ENCODE results near the gene FERMT1. TPM values are rescaled to one million over a fixed set of nuclear protein-coding genes. Genes with fewer than 3 reads are reported as not detected.

FERMT1 gene
- total RNA-seq, 4 donors from 2014 or later, result 23.2 to 31.9 (median 29.7) TPM

DNA sequence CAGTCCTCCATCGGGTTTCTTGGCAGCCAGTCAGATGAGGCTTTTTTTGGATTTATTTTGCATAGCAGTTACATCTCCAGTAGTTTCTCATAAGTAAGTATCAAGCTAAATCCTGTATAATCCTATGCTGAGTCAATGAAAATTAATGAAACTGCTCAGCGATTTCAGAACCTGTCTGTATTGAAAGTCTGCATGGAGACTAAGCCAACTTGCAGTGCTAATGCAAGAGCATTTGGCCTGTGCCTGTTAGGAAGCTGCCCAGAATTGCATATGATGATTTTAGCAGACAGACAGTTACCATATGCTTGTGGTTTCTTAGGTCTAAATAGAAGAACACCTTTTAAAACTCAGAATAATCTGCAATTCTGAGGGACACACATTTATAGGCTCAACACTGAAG lies 43.8 kb downstream of the FERMT1 start:
- no peaks in the 10 kb centered on the region for H3K9me3 ChIP-seq
- intact Hi-C loops (cut with DNase I; ENCODE audit: low total_unique reads) (loop anchor here (5.0 to 10.0 kb wide), 2 partner anchors 124 to 552 kb away; partner anchors contain the start of genes MCM8 and TRMT6), in situ Hi-C loops (cut with MboI; ENCODE audit: low pct_ligation_motif_present in 1 of 4, low pct_unique_long_range_greater_than_20kb in 1 of 4, low sequenced_read_pairs in 3 of 4) (loop anchor here in 2 of 4 donors (5.0 kb wide), 2 partner anchors 547 to 552 kb away; no protein-coding TSS in a partner anchor)
- H3K27ac ChIP-seq, result no peak overlapping the region
- no peaks in the 10 kb centered on the region for H3K4me1 ChIP-seq
- no peaks in the 10 kb centered on the region for H3K27me3 ChIP-seq
- DNase-seq, result no peak
- 79% methylated on average over 2 of the region's 2 CpGs; no CpG with 5 or more reads in 1 of the 2 donors for WGBS, 2 donors (ENCODE audit: low coverage in 1 of 2)
- peaks cover 0 to 9% (median 0%) of the 10 kb centered on the region in 4 donors for H3K36me3 ChIP-seq
- TF ChIP-seq POLR2AphosphoS5 (IDR thresholded peaks at IDR 0.05), result no peak
- TF ChIP-seq CTCF (IDR thresholded peaks at IDR 0.05), result no peak
- TF ChIP-seq POLR2A (IDR thresholded peaks at IDR 0.05), result no peak
- TF ChIP-seq EP300 (IDR thresholded peaks at IDR 0.05; ENCODE audit: low read depth), result no peak
- H3K4me3 ChIP-seq, result no peak overlapping the region

DNA sequence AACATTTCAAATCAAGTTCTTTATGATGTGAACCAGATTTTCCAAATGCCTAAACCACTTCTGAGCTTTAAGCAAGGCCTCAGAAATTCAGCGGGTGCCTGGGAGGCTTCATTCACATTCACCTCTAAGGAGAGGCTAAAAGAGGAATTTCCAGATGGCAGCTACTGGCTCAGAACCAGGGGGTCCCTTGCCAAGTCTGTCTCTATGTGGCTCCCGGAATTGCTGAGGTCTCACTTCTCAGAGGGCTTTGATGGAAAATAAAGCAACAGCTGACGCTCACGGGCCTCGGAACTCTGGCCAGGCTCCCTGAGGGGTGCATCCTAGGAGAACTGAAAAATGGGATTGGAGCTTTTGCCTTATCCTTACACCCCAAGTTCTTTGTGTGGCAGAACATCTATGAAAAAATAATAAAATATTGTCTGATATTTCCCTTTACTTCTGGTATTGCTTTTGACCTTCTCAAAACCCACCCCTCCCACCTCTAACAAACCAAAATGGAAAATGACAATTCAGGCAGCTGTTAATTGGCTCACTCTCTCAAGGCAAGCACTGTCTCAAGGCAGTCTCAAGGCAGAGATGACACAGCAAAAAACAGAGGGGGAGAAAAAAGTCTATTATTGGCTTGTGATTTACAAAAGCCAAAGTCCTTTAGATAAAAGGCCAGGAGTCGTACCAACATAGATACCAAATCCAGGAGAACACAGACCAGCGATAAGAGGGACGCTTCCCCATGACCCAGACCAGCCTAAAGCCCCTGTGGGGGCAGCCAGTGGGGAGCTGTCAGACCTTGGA lies 47.2 kb downstream of the FERMT1 start:
- H3K9me3 ChIP-seq, result no peaks in the 10 kb centered on the region
- intact Hi-C loops (cut with DNase I; ENCODE audit: low total_unique reads), result loop anchor here (5.0 to 10.0 kb wide), 2 partner anchors 121 to 548 kb away; partner anchors contain the start of genes MCM8 and TRMT6
- H3K27ac ChIP-seq, result no peak overlapping the region
- TF ChIP-seq POLR2AphosphoS5 (IDR thresholded peaks at IDR 0.05), result no peak
- no peak for TF ChIP-seq EP300 (IDR thresholded peaks at IDR 0.05; ENCODE audit: low read depth)
- no peak for TF ChIP-seq CTCF (IDR thresholded peaks at IDR 0.05)
- TF ChIP-seq POLR2A (IDR thresholded peaks at IDR 0.05), result no peak
- H3K4me1 ChIP-seq, result no peaks in the 10 kb centered on the region
- 66 to 76% methylated on average over 3 to 8 of the region's 8 CpGs for WGBS, 2 donors (ENCODE audit: low coverage in 1 of 2)
- no peaks in the 10 kb centered on the region for H3K27me3 ChIP-seq
- in situ Hi-C loops (cut with MboI; ENCODE audit: low pct_ligation_motif_present in 1 of 4, low pct_unique_long_range_greater_than_20kb in 1 of 4, low sequenced_read_pairs in 3 of 4), result loop anchor here in 2 of 4 donors (5.0 kb wide), 2 partner anchors 543 to 548 kb away; no protein-coding TSS in a partner anchor
- H3K4me3 ChIP-seq, result no peak overlapping the region
- DNase-seq, result no peak
- H3K36me3 ChIP-seq, result peaks cover 0 to 13% (median 1%) of the 10 kb centered on the region in 4 donors

- TF ChIP-seq POLR2A (IDR thresholded peaks at IDR 0.05) (no peak), EP300 (IDR thresholded peaks at IDR 0.05; ENCODE audit: low read depth) (no peak), POLR2AphosphoS5 (IDR thresholded peaks at IDR 0.05) (no peak)
- Histone ChIP-seq H3K4me1 (no peaks in the 10 kb centered on the region), H3K27me3 (no peaks in the 10 kb centered on the region), H3K27ac (no peak overlapping the region), H3K36me3 (peaks cover 0 to 13% (median 1%) of the 10 kb centered on the region in 4 donors), H3K9me3 (no peaks in the 10 kb centered on the region), H3K4me3 (no peak overlapping the region)
- in situ Hi-C loops (cut with MboI; ENCODE audit: low pct_ligation_motif_present in 1 of 4, low pct_unique_long_range_greater_than_20kb in 1 of 4, low sequenced_read_pairs in 3 of 4), result loop anchor here in 2 of 4 donors (5.0 kb wide), 2 partner anchors 542 to 547 kb away; no protein-coding TSS in a partner anchor
- intact Hi-C loops (cut with DNase I; ENCODE audit: low total_unique reads), result loop anchor here (5.0 to 10.0 kb wide), 2 partner anchors 120 to 547 kb away; partner anchors contain the start of genes MCM8 and TRMT6
- 63 to 78% methylated on average over 2 of the region's 2 CpGs for WGBS, 2 donors (ENCODE audit: low coverage in 1 of 2)
- no peak for DNase-seq
Observed at GRCh38 chr20:6074784-6075183, 48.0 kb downstream of the FERMT1 start.

- in situ Hi-C loops (cut with MboI; ENCODE audit: low pct_ligation_motif_present in 1 of 4, low pct_unique_long_range_greater_than_20kb in 1 of 4, low sequenced_read_pairs in 3 of 4) (no loop called here), intact Hi-C loops (cut with DNase I; ENCODE audit: low total_unique reads) (loop anchor here (10.0 kb wide), 1 partner anchor 119 kb away; the partner anchor contains the start of genes MCM8 and TRMT6)
- WGBS, 2 donors (ENCODE audit: low coverage in 1 of 2), result 50 to 90% methylated on average over 1 to 2 of the region's 2 CpGs
- Histone ChIP-seq H3K9me3 (no peaks in the 10 kb centered on the region), H3K27me3 (no peaks in the 10 kb centered on the region), H3K4me3 (no peak overlapping the region), H3K4me1 (no peaks in the 10 kb centered on the region), H3K27ac (no peak overlapping the region), H3K36me3 (peaks cover 0 to 12% (median 1%) of the 10 kb centered on the region in 4 donors)
- TF ChIP-seq CTCF (IDR thresholded peaks at IDR 0.05) (peak in 2 of 5 experiments; percentile 7 to 23), POLR2AphosphoS5 (IDR thresholded peaks at IDR 0.05) (no peak)
- no peak for DNase-seq
Observed at GRCh38 chr20:6074145-6074561, 48.7 kb downstream of the FERMT1 start.

Data from transverse colon (tissue), 4 donors.